NCI-H2196 (cell line): ENCODE results near the gene SLC25A39.

ENCODE experiments used
- DNase-seq: peaks from one replicate; lab custom pipeline; 2025; ENCODE audit not compliant: unreplicated experiment; lab: John Stamatoyannopoulos, UW

SLC25A39 gene

DNA sequence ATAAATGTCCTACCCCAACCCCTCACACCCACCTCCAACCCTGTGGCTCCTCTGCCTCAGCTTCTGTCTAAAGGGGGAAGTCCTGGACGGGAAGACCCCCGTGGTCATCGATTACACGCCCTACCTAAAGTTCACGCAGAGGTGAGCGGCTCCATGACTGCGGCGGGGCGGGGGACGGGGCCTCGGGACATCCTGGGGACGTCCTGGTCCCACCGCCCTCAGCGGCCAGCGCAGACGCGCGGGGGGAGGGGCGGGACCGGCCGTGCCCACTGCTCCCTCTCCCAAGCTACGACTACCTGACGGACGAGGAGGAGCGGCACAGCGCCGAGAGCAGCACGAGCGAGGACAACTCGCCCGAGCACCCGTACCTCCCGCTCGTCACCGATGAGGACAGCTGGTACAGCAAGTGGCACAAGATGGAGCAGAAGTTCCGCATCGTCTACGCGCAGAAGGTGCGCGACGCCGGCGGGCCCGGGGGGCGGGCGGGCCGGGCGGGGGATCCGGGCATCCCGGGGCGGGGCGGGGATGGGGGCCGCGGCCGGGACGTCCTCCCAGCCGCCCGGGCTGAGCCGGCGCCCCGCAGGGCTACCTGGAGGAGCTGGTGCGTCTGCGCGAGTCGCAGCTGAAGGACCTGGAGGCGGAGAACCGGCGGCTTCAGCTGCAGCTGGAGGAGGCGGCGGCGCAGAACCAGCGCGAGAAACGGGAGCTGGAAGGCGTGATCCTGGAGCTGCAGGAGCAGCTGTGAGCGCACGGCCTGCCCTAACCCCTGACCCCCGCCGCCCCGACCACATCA lies 9.6 kb downstream of the SLC25A39 start:
- peak; percentile 77 for DNase-seq

DNA sequence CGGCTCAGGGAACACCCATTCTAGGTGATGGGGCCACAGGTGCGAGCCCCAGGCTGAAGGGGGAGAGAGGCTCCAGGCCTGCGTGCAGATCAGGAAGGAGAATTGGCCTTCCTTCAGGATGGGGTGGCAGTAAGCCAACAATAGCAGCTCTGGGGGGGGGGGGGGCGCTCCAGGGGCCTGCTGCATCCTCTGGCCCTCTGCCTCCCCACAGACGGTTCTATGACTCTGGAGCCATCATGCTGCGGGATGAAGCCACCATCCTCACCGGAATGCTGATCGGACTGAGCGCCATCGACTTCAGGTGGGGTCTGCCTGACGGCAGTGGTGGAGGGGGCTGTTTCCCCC lies 10.1 kb downstream of the SLC25A39 start:
- DNase-seq, result peak; percentile 8

DNA sequence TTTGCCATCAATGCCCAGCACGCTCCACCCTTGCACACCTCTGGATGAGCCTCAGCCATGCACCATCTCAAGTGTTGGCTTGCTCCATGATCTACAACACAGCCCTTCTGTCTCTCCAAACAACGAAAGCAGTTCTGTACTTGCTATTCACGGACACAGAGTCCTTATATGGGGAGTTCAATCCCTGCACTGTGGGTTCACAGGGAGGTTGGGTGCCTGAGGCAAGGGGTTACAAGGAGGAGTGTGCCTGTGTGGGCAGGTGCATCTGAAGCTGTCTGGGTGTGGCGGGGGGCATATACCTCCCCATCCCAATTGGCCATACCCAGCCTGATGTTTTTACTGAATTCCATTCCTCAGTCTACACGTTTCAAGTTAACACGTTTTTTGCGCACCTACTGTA lies 10.6 kb downstream of the SLC25A39 start:
- DNase-seq, result no peak

DNA sequence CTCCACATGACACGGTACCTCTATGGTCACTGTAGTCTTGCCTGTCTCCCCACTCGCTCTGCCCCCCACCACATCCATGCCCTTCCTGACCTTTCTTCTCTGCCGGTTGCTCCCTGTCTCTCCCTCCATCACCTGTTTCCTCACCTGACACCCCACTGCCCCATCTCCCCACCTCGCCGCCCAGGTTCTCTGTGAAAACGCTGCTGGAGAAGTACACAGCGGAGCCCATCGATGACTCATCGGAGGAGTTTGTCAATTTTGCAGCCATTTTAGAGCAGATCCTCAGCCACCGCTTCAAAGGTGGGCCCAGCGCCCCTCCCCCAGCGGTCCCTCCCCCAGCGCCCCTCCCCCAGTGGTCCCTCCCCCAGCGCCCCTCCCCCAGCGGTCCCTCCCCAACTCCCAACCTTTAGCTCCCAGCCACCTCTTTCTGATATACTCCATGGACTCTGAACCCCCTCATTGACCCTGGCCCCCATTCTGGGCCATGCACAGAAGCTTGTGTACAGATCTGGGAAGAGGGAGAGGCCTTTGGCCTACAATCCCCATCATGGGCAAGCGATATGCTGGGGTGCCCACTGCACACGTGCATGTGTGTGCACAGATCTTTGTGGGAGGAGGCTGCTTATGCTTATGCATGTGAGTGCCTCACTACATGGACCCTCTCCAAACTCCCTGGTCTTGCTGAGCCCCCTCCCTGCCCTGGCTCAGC lies 12.1 kb downstream of the SLC25A39 start:
- no peak for DNase-seq

DNA sequence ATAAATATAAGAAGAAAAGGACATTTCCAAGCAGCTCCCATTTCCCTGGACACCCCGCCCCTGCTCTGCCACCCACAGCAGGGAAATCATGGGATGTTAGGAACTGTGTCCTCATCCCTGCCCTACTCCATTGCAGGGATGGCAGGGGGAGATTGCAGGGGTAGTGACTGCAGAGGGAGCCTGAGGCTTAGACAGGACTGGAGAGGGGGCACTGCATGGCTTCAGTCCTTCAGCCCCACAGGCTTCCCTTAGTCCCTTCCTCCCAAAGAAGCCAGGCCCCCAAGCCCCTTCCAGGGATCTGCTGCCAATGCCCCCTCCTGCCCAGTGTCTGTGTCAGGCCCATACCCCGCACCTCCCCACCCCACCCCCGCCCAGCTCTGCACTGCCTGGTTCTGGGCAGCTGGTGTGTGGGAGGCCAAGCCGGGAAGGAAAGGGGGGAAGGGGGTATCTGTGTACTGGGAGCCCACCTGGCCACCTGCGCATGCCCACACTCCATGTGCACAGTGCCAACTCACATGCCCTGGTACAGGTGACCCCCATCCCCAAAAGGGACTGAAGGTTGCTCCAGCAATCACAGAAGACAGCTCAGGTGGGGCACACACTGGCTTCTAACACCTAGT lies 13.0 kb downstream of the SLC25A39 start:
- DNase-seq, result no peak

DNA sequence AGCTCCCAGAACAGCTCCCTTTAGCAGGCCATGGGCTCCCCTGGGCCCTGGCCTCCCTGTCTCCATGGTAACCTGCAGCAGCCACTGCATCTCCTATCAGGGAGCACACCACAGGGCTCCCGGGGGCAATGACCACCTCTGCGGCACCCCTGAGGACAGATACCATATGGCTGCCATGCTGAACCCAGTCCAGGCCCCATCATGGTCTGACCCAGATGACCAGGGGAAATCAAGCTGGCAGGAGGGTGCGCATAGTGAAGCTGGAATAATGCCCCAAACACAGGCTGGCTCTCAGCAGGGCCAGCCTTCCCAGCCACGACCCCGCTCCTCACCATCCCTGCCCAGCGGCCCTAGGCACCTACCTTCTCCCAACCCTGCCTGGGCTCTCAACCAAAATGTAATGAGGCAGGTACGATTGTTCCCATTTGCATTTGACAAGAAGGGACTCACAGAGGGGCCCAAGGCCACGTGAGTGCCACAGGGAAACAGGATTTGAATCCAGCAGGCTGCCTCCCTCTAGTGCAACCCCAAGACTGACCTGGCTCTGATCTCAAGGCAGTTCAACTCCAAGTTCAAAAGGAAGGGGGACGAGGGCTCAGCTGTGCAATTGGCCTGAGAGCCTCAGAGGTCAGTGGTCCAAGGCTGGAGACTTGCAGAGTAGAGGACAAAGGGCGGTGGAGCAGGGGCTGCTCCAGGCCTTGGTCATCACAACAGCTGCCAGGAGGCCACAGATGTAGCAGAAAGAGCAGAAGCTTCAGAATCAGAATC lies 13.8 kb downstream of the SLC25A39 start:
- DNase-seq, result no peak

DNA sequence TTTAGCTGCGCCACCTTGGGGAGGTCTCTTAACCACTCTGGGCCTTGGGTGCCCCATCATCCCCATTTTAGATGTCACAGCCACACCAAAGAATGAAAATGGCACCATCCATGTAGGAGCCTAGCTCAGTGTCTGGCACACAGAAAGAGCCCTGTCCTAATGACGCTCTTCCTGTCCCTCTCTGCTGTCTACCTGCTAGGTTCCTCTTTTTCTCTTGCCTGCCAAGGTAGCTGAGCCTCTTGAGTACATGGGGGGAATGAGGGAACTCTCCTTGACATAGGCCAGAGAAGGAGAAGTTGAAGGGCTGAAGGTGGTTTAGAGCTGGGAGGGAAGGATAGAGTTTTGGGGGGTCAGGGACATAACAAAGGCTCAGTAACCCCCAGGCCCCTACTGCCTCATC lies 14.4 kb downstream of the SLC25A39 start:
- no peak for DNase-seq

DNA sequence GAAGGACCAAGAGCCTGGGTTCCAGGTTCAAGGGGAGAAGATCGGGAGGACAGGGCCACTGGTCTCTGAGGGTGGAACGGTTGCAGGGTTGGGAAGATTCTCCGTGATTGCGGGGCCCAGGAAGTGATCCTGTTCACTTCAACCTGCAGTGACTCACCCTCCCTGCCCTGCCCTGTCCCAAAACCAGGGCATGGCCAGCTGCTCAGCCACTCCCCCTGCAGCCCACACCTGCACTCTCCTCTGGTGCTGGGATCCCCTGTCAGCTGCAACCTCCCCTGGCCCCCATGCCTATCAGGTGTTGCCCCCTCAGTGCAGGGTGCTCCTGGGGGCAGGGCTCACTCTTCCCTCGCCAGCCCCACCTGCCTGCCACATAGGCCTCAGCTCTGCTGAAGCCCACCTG lies 15.2 kb downstream of the SLC25A39 start:
- DNase-seq, result no peak

DNA sequence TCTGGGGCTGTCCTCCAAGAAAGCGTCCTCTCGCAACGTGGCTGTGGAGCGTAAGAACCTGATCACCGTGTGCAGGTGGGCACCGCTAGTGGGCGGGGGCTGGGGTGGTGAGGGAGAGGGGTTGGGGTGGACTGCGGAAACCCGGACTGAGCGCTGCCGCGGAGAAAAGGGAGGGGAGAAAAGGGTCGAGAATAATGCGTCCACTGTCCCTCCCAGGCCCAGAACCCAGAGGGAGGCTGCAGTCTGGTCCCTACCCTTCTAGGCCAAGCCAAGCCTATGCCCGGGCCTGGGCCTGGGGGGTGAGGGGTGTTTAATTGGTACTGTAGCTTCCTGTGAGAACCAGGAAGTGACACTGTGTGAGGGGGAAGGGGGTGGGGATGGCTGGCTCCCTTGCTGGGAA lies 15.8 kb downstream of the SLC25A39 start:
- DNase-seq, result peak; percentile 26

DNA sequence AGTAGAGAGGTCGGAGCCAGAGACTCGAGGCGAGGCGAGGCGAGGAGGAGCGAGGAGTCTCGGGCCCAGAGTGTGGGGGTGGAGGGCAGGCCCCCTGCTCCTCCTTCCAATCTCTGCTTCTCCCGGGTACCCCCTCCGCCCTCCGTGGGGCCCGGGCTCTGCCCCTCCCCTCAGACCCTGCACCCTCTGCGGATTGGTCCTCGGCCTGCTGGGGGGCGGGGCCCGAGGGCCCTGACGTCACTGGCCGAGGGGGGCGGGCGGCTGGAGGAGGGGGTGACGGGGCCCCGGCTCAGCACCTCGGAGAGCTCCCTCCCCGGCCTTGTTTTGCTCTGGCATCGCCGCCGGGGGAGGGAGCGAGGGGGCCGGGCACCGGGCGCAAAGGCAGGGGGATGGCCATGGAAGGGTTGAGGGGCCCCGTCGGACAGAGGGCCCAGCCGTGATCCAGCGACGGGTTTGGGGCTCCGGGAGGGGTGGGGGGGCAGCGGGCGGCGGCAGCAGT lies 16.3 kb downstream of the SLC25A39 start, which contains the start of gene RUNDC3A:
Gene RUNDC3A, plus strand, starts transcription at position 282 of the 499 bp plus-strand sequence. CDS start 232 bp downstream, outside the sequence.
- peak; percentile 85 for DNase-seq

DNA sequence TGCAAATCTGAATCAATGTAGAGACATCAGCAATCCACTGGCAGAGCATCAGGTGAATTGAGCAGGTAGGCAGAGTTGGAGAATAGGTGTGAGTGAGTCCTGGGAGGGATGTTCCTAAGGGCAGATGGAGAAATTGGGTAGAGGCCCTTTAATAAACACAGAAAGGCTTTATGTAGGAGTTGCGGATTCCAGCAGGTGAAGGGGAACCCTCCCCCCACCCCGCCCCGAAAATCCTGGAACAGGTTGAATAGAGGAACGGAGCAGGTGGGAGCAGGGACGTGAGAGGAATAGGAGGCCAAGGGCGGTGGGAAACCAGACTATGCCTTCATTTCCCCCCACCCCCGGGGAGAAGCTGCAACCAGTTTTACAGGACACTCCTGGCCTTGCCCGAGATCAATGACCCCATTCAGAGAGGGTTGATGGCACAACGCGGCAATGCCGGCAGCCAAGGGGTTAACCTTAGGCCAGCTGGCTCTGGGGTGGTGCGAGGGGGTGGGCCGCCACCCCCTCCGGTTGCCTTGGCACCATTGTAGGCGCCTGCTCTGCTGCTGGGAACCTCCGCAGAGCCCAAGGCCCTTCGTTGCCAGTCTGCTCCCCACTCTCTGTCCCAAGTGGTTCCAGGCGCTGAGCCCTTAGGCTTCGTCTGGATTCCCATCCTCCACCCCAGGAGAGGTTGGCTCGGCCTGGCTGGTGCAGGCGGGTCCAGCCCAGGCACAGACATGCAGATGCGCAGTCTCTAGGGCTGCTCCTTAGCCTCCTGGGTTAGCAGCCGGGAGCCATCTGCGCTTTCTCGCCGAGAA lies 17.0 kb downstream of the SLC25A39 start:
- peak; percentile 87 for DNase-seq

DNA sequence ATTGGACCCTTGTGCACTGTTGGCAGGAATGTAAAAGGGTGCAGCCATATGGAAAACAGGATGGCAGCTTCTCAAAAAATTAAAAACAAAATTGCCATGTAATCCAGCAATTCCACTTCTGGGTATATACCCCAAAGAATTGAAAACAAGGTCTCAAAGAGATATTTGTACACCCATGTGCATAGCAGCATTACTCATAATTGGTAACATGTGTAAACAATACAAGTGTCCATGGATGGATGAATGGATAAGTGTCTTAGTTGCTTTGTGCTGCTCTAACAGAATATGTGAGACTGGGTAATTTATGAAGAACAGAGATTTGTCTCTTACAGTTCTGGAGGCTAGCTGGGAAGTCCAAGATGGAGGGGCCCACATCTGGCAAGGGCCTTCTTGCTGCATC lies 20.0 kb downstream of the SLC25A39 start:
- DNase-seq, result no peak

DNA sequence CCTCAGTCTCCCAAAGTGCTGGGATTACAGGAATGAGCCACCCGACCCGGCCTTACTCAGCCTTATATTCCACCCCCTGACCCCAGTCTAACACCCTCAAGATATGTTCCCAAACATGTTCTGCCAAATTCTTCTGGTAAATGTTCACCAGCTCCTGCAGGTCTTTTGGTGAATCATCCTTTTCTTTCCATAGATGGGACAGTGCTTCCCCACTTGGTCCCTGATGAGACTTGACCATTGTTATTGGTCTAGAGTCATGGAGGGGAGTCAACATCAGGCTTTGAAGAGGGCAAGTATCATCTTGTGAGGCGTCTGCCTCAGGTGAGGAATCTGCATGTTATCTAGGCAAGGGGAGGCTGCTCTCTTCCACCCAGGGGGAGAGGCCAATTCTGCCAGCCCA lies 26.6 kb downstream of the SLC25A39 start:
- no peak for DNase-seq

DNA sequence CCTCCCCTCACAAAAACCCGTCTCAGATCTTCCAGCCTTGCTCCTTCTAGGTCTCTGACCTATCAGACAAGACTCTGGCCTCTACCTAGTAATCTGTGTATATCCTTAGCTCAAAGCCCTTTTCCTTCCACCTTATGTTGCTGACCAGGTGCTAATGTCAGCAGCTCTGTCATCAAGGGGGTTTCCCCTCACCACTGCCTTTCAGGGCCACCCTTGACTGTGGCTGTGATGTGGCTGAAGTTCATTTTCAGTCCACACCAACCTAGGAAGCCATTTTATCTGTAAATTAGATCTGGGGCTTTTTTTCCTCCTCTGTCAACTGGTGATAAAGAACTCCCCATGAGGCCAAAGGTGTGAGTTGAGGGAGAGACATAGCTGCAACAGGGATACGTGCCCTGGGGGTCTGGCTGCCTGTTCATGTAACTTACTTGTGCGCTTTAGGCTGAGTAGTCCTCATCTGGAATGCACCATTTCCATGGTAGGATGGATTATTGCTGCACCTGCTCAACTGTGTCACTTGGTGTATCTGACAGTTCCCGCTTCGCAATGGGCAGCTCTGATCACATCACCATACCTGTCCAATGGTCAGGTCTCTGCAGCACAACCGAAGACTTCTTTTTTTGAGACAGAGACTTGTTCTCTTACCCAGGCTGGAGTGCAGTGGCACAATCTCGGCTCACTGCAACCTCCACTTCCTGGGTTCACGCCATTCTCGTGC lies 31.0 kb downstream of the SLC25A39 start:
- no peak for DNase-seq

DNA sequence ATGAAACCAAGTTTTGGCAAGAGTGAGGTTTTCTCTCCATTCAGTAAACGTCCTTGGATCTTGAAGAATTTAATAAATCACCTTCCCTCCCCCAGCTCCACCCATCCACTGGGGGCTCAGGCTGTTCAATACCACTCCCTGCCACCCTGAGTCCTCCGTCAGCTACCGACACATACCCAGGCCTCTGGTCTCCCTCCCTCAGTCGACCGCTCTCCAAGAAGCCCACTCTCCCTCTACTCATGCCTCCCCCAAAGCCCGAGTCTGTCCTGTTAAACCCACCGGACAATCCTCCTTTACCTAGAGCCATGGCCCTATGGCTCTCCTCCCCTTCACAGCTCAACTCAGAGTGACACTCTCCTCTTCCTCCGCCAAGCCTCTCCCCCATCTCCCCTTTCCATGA lies 37.0 kb downstream of the SLC25A39 start:
- DNase-seq, result no peak

DNA sequence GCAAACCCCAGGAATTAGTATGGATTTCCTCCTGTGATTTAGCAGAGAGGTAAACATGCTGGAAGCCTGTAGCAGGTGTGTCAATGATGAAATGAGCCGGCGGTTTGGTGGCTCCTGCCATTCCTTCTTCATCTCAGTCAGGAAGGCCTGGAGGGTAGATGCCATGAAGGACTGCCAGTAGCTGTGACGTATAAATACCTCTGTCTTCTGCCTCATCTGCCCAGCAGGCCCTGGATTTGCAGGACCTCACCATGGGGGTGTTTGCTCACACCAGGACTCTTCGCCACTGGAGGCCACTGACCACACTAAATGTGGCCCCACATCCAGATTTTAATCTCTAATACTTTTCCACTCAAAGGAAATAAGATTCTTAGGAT lies 40.6 kb downstream of the SLC25A39 start:
- DNase-seq, result no peak

DNA sequence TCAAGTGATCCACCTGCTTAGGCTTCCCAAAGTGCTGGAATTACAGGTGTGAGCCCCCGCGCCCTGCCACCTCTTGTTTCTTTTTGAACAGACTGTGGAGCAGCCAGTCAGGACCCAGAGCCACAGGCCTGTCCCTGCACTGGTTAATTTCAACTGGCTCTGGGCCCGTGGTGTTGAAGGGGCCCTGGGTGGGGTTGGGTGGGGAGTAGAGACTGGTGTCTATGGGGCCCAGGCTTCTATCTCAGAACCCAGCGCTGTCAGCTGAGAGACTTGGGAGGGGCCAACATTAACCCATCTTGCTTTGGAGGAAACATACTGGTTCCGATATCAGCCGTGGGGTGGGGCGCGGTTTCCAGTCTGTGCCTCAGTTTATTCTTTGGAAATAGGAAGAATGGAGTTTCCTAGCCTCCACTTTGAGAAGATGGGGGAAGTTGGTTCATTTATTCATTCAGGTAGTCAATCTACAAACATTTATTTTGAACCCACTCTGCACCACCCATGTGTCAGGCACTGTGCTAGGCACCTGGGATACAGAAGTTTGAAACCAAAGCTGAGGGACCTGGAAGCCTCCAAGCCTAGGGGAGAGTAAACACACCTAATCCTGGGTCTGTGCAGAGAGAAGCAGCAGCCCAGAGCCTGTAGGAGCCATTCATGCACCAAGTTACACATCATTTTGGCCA lies 41.1 kb downstream of the SLC25A39 start:
- DNase-seq, result no peak

DNA sequence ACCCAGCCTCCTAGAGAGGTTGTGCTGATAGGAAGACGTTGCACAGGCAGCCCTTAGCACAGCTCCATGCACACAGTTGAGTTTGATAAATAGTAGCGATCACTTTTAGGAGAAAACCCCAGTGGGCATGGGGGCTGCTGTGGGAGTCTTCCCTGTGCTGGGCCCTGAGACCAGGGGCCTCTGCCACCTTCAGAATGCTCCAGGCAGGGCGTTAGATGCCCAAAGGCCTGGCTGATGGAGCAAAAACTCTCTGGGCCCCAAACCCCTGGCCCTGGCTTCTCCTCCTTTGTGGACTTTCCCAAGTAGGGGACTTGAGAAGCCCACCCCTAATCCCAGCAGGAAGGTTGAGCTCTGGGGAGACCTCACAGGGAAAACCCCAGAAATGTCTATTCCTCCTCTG lies 42.4 kb downstream of the SLC25A39 start:
- DNase-seq, result no peak

DNA sequence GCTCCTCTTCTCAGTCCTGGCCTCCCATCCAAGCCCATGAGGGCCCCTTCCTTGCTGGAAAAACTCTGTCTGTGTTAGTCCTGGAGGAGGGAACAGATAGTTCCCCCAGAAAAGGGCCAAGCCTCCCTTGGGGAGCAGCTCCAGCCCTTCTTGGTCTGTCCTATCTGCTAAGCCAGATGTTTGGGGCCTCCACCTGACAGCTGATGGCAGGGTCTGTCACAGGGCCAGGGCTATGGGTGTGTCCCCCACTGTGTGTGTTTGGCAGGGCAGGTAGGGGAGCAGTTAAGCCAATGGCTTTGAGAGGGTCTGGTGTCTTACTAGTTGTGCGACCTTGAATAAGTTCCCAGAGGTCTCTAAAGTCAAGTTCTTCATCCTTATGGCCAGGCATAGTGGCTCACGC lies 43.1 kb downstream of the SLC25A39 start:
- no peak for DNase-seq
